ENCODE results near the gene LINGO1.

The LINGO1 gene

GRCh38 chr15:77630956-77631744, 1.6 kb downstream of the LINGO1 start:
- no peak overlapping the region for H3K27ac ChIP-seq (ENCODE audit: low read depth, low read length)
- no peaks in the 10 kb centered on the region for H3K36me3 ChIP-seq (ENCODE audit: insufficient read depth, low read length)

GRCh38 chr15:77630056-77630455, 2.7 kb downstream of the LINGO1 start:
- Histone ChIP-seq H3K4me3 (ENCODE audit: low read depth, low read length) (no peak overlapping the region), H2AFZ (ENCODE audit: low read length, unreplicated experiment) (no peak overlapping the region), H3K4me1 (ENCODE audit: control insufficient read depth, insufficient read depth, low read length, unreplicated experiment) (no peaks in the 10 kb centered on the region), H3K36me3 (ENCODE audit: insufficient read depth, low read length) (no peaks in the 10 kb centered on the region), H3K79me2 (ENCODE audit: control insufficient read depth, insufficient read depth, low read length, unreplicated experiment) (no peaks in the 10 kb centered on the region), H3K27me3 (ENCODE audit: insufficient read depth, low read length) (peaks cover 67% of the 10 kb centered on the region), H3K27ac (ENCODE audit: low read depth, low read length) (no peak overlapping the region)

More at GRCh38 chr15:77630956-77631744, 1.6 kb downstream of the LINGO1 start:
- Histone ChIP-seq H3K4me1 (ENCODE audit: control insufficient read depth, insufficient read depth, low read length, unreplicated experiment) (no peaks in the 10 kb centered on the region), H3K79me2 (ENCODE audit: control insufficient read depth, insufficient read depth, low read length, unreplicated experiment) (no peaks in the 10 kb centered on the region), H2AFZ (ENCODE audit: low read length, unreplicated experiment) (no peak overlapping the region), H3K27me3 (ENCODE audit: insufficient read depth, low read length) (peaks cover 75% of the 10 kb centered on the region), H3K4me3 (ENCODE audit: low read depth, low read length) (no peak overlapping the region)

GRCh38 chr15:77629070-77630030, 3.4 kb downstream of the LINGO1 start:
- Histone ChIP-seq H2AFZ (ENCODE audit: low read length, unreplicated experiment) (no peak overlapping the region), H3K79me2 (ENCODE audit: control insufficient read depth, insufficient read depth, low read length, unreplicated experiment) (no peaks in the 10 kb centered on the region), H3K36me3 (ENCODE audit: insufficient read depth, low read length) (no peaks in the 10 kb centered on the region), H3K27me3 (ENCODE audit: insufficient read depth, low read length) (peaks cover 62% of the 10 kb centered on the region), H3K4me1 (ENCODE audit: control insufficient read depth, insufficient read depth, low read length, unreplicated experiment) (no peaks in the 10 kb centered on the region), H3K4me3 (ENCODE audit: low read depth, low read length) (no peak overlapping the region), H3K27ac (ENCODE audit: low read depth, low read length) (no peak overlapping the region)

GRCh38 chr15:77628010-77628409, 4.7 kb downstream of the LINGO1 start:
- no peak overlapping the region for H3K4me3 ChIP-seq (ENCODE audit: low read depth, low read length)
- H3K79me2 ChIP-seq (ENCODE audit: control insufficient read depth, insufficient read depth, low read length, unreplicated experiment), result no peaks in the 10 kb centered on the region
- H3K36me3 ChIP-seq (ENCODE audit: insufficient read depth, low read length), result no peaks in the 10 kb centered on the region
- no peak overlapping the region for H3K27ac ChIP-seq (ENCODE audit: low read depth, low read length)
- no peaks in the 10 kb centered on the region for H3K4me1 ChIP-seq (ENCODE audit: control insufficient read depth, insufficient read depth, low read length, unreplicated experiment)
- H2AFZ ChIP-seq (ENCODE audit: low read length, unreplicated experiment), result no peak overlapping the region
- H3K27me3 ChIP-seq (ENCODE audit: insufficient read depth, low read length), result peaks cover 52% of the 10 kb centered on the region

- peaks cover 48% of the 10 kb centered on the region for H3K27me3 ChIP-seq (ENCODE audit: insufficient read depth, low read length)
- H3K27ac ChIP-seq (ENCODE audit: low read depth, low read length), result no peak overlapping the region
- H3K4me3 ChIP-seq (ENCODE audit: low read depth, low read length), result no peak overlapping the region
- H2AFZ ChIP-seq (ENCODE audit: low read length, unreplicated experiment), result no peak overlapping the region
- H3K4me1 ChIP-seq (ENCODE audit: control insufficient read depth, insufficient read depth, low read length, unreplicated experiment), result no peaks in the 10 kb centered on the region
- H3K36me3 ChIP-seq (ENCODE audit: insufficient read depth, low read length), result no peaks in the 10 kb centered on the region
- H3K79me2 ChIP-seq (ENCODE audit: control insufficient read depth, insufficient read depth, low read length, unreplicated experiment), result no peaks in the 10 kb centered on the region
These were observed 5.1 kb downstream of the LINGO1 start for GRCh38 chr15:77627581-77627980.

GRCh38 chr15:77627067-77627466, 5.6 kb downstream of the LINGO1 start:
- no peaks in the 10 kb centered on the region for H3K4me1 ChIP-seq (ENCODE audit: control insufficient read depth, insufficient read depth, low read length, unreplicated experiment)
- no peaks in the 10 kb centered on the region for H3K79me2 ChIP-seq (ENCODE audit: control insufficient read depth, insufficient read depth, low read length, unreplicated experiment)
- H3K27me3 ChIP-seq (ENCODE audit: insufficient read depth, low read length), result peaks cover 46% of the 10 kb centered on the region
- H3K36me3 ChIP-seq (ENCODE audit: insufficient read depth, low read length), result no peaks in the 10 kb centered on the region
- H2AFZ ChIP-seq (ENCODE audit: low read length, unreplicated experiment), result no peak overlapping the region
- no peak overlapping the region for H3K4me3 ChIP-seq (ENCODE audit: low read depth, low read length)
- H3K27ac ChIP-seq (ENCODE audit: low read depth, low read length), result no peak overlapping the region

GRCh38 chr15:77626002-77626401, 6.7 kb downstream of the LINGO1 start:
- Histone ChIP-seq H3K36me3 (ENCODE audit: insufficient read depth, low read length) (no peaks in the 10 kb centered on the region), H3K27ac (ENCODE audit: low read depth, low read length) (no peak overlapping the region), H3K27me3 (ENCODE audit: insufficient read depth, low read length) (peaks cover 35% of the 10 kb centered on the region), H3K79me2 (ENCODE audit: control insufficient read depth, insufficient read depth, low read length, unreplicated experiment) (no peaks in the 10 kb centered on the region), H3K4me3 (ENCODE audit: low read depth, low read length) (no peak overlapping the region), H2AFZ (ENCODE audit: low read length, unreplicated experiment) (no peak overlapping the region), H3K4me1 (ENCODE audit: control insufficient read depth, insufficient read depth, low read length, unreplicated experiment) (no peaks in the 10 kb centered on the region)

GRCh38 chr15:77625376-77625775, 7.3 kb downstream of the LINGO1 start:
- H3K27ac ChIP-seq (ENCODE audit: low read depth, low read length), result no peak overlapping the region
- peaks cover 29% of the 10 kb centered on the region for H3K27me3 ChIP-seq (ENCODE audit: insufficient read depth, low read length)
- no peak overlapping the region for H2AFZ ChIP-seq (ENCODE audit: low read length, unreplicated experiment)
- H3K4me3 ChIP-seq (ENCODE audit: low read depth, low read length), result no peak overlapping the region
- no peaks in the 10 kb centered on the region for H3K36me3 ChIP-seq (ENCODE audit: insufficient read depth, low read length)
- no peaks in the 10 kb centered on the region for H3K4me1 ChIP-seq (ENCODE audit: control insufficient read depth, insufficient read depth, low read length, unreplicated experiment)
- no peaks in the 10 kb centered on the region for H3K79me2 ChIP-seq (ENCODE audit: control insufficient read depth, insufficient read depth, low read length, unreplicated experiment)

- H3K27ac ChIP-seq (ENCODE audit: low read depth, low read length), result no peak overlapping the region
- no peak overlapping the region for H3K4me3 ChIP-seq (ENCODE audit: low read depth, low read length)
- no peak overlapping the region for H2AFZ ChIP-seq (ENCODE audit: low read length, unreplicated experiment)
- no peaks in the 10 kb centered on the region for H3K4me1 ChIP-seq (ENCODE audit: control insufficient read depth, insufficient read depth, low read length, unreplicated experiment)
- peaks cover 24% of the 10 kb centered on the region for H3K27me3 ChIP-seq (ENCODE audit: insufficient read depth, low read length)
- H3K79me2 ChIP-seq (ENCODE audit: control insufficient read depth, insufficient read depth, low read length, unreplicated experiment), result no peaks in the 10 kb centered on the region
- no peaks in the 10 kb centered on the region for H3K36me3 ChIP-seq (ENCODE audit: insufficient read depth, low read length)
These were observed 7.8 kb downstream of the LINGO1 start for GRCh38 chr15:77624868-77625267.

GRCh38 chr15:77623755-77624524, 8.8 kb downstream of the LINGO1 start:
- no peaks in the 10 kb centered on the region for H3K79me2 ChIP-seq (ENCODE audit: control insufficient read depth, insufficient read depth, low read length, unreplicated experiment)
- no peaks in the 10 kb centered on the region for H3K4me1 ChIP-seq (ENCODE audit: control insufficient read depth, insufficient read depth, low read length, unreplicated experiment)
- H3K27ac ChIP-seq (ENCODE audit: low read depth, low read length), result no peak overlapping the region
- H3K27me3 ChIP-seq (ENCODE audit: insufficient read depth, low read length), result peaks cover 15% of the 10 kb centered on the region
- no peak overlapping the region for H2AFZ ChIP-seq (ENCODE audit: low read length, unreplicated experiment)
- H3K36me3 ChIP-seq (ENCODE audit: insufficient read depth, low read length), result no peaks in the 10 kb centered on the region
- H3K4me3 ChIP-seq (ENCODE audit: low read depth, low read length), result no peak overlapping the region
